ENCODE data around the gene G2E3. TPM values are rescaled to one million over a fixed set of nuclear protein-coding genes. Genes with fewer than 3 reads are reported as not detected.

G2E3 gene
- total and polyA plus RNA-seq, 2 of the 13 experiments (the other 11 are each of a cell fraction or from before 2014, with no cell fraction given) = 22.8 to 63.0 TPM

GRCh38 chr14:30656190-30656632, 97.3 kb downstream of the G2E3 start (continued):
- TF ChIP-seq AFF4 (CRISPR knock-in tag; IDR thresholded peaks at IDR 0.05) (no peak), NONO (IDR thresholded peaks at IDR 0.05) (no peak), NONO (CRISPR knock-in tag; conservative IDR thresholded peaks at IDR 0.05) (0 out of 2 replicates have a peak, but pooled peaks have one; percentile 17), POGK (CRISPR knock-in tag; conservative IDR thresholded peaks at IDR 0.05) (0 out of 2 replicates have a peak, but pooled peaks have one; percentile 55), ZNF331 (CRISPR knock-in tag; IDR thresholded peaks at IDR 0.05) (peak; percentile 77; the same call in 1 of the 2 replicates), POLR2AphosphoS2 (IDR thresholded peaks at IDR 0.05; ENCODE audit: low read depth, low read length) (peak; percentile 21; the same call in 1 of the 2 replicates), CEBPG (CRISPR knock-in tag; IDR thresholded peaks at IDR 0.05) (peak; percentile 93), ATF7-NPFF (CRISPR knock-in tag; IDR thresholded peaks at IDR 0.05; ENCODE audit: low read depth) (peak; percentile 64; the same call in 1 of the 2 replicates), FOXK1 (CRISPR knock-in tag; IDR thresholded peaks at IDR 0.05; ENCODE audit: borderline replicate concordance, low read depth) (peak; percentile 57; the same call in 1 of the 2 replicates), ZNF556 (CRISPR knock-in tag; IDR thresholded peaks at IDR 0.05; ENCODE audit: borderline replicate concordance) (peak; percentile 34; the same call in 1 of the 2 replicates), ZC3H4 (CRISPR knock-in tag; IDR thresholded peaks at IDR 0.05; ENCODE audit: borderline replicate concordance) (0 out of 2 replicates have a peak, but pooled peaks have one; percentile 56), TBX3 (IDR thresholded peaks at IDR 0.05; ENCODE audit: borderline replicate concordance) (0 out of 2 replicates have a peak, but pooled peaks have one; percentile 5), TEAD3 (CRISPR knock-in tag; optimal IDR thresholded peaks at IDR 0.05; ENCODE audit: borderline replicate concordance) (peak; percentile 58), ZNF784 (CRISPR knock-in tag; IDR thresholded peaks at IDR 0.05; ENCODE audit: borderline replicate concordance) (0 out of 2 replicates have a peak, but pooled peaks have one; percentile 50), ELF1 (CRISPR knock-in tag; IDR thresholded peaks at IDR 0.05) (no peak; the same call in 1 of the 2 replicates), SNAI1 (CRISPR knock-in tag; IDR thresholded peaks at IDR 0.05; ENCODE audit: borderline replicate concordance) (peak; percentile 16; the same call in 1 of the 2 replicates), NFE2L2 (IDR thresholded peaks at IDR 0.05; ENCODE audit: low read length) (peak; percentile 35; the same call in 1 of the 2 replicates), PRDM10 (CRISPR knock-in tag; IDR thresholded peaks at IDR 0.05; ENCODE audit: low read depth) (peak; percentile 92), NCOA1 (CRISPR knock-in tag; IDR thresholded peaks at IDR 0.05) (no peak), ZNF773 (CRISPR knock-in tag; IDR thresholded peaks at IDR 0.05; ENCODE audit: borderline replicate concordance) (no peak)
